ENCODE data around the gene CYB5D1.

DNA sequence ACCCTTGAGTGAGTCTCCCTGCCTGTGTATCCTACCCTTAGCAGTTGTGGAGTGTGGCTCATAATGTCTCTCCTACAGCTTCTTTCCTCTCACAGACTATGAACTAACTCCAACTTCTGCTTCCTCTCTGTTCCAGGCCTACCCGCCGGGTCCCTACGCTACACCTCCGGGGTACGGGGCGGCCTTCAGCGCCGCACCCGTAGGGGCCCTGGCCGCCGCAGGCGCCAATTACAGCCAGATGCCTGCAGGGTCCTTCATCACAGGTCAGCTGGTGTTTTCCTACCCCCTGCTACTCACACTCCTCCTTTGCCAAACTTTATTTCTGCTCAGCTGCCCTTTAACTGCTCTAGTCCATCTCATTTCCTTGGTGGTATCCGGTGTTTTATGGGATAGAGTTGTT lies 52.9 kb downstream of the CYB5D1 start:
- TF ChIP-seq, protein P1, sequence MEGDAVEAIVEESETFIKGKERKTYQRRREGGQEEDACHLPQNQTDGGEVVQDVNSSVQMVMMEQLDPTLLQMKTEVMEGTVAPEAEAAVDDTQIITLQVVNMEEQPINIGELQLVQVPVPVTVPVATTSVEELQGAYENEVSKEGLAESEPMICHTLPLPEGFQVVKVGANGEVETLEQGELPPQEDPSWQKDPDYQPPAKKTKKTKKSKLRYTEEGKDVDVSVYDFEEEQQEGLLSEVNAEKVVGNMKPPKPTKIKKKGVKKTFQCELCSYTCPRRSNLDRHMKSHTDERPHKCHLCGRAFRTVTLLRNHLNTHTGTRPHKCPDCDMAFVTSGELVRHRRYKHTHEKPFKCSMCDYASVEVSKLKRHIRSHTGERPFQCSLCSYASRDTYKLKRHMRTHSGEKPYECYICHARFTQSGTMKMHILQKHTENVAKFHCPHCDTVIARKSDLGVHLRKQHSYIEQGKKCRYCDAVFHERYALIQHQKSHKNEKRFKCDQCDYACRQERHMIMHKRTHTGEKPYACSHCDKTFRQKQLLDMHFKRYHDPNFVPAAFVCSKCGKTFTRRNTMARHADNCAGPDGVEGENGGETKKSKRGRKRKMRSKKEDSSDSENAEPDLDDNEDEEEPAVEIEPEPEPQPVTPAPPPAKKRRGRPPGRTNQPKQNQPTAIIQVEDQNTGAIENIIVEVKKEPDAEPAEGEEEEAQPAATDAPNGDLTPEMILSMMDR (IDR thresholded peaks at IDR 0.05; ENCODE audit: low read depth, low read length) = no peak
- TF ChIP-seq POLR2A (IDR thresholded peaks at IDR 0.05; ENCODE audit: extremely low read depth, insufficient read length) (no peak), MYC (IDR thresholded peaks at IDR 0.05; ENCODE audit: low read depth, low read length) (no peak)
- TF ChIP-seq, protein P2, sequence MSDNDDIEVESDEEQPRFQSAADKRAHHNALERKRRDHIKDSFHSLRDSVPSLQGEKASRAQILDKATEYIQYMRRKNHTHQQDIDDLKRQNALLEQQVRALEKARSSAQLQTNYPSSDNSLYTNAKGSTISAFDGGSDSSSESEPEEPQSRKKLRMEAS (IDR thresholded peaks at IDR 0.05; ENCODE audit: low read depth, low read length) = no peak

Measured in NB4 (cell line).